Stimulated activated CD4-positive, alpha-beta T cell treated with anti-CD3 and anti-CD28 coated beads, Interleukin-1b, Interleukin-23, amount 100 ng/mL, for 24 hours (primary cell): ENCODE data around the gene MGAT5.

Source experiments
- DNase-seq, 4 experiments: peaks; one replicate each; pipeline ENCODE4 v3.0.0-alpha.2; 2020; ENCODE audit warnings: low read depth in 4 of 4, low spot score in 1 of 4

MGAT5 gene

DNA sequence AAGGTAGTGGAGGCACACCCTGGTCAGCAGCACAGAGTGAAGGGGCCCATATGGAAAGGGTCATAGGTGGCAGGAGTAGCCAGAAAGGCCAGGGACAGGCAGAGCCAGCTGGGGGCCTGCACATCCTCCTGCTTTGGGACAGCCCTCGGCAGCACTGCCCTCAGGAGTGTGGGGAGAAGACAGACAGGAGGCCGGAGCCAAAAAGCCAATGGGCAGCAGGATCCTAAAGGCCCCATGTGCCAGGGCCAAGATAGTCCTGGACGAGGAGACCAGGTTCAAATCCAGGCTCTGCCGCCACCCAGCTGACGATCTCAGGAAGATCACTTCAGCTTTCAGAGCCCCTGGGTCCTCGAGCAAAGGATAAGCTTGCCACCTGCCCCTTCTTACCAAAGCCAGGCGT lies 244.8 kb downstream of the MGAT5 start:
- no peak for DNase-seq

- no peak for DNase-seq
These were observed 245.5 kb downstream of the MGAT5 start for GRCh38 chr2:134499307-134499926.

DNA sequence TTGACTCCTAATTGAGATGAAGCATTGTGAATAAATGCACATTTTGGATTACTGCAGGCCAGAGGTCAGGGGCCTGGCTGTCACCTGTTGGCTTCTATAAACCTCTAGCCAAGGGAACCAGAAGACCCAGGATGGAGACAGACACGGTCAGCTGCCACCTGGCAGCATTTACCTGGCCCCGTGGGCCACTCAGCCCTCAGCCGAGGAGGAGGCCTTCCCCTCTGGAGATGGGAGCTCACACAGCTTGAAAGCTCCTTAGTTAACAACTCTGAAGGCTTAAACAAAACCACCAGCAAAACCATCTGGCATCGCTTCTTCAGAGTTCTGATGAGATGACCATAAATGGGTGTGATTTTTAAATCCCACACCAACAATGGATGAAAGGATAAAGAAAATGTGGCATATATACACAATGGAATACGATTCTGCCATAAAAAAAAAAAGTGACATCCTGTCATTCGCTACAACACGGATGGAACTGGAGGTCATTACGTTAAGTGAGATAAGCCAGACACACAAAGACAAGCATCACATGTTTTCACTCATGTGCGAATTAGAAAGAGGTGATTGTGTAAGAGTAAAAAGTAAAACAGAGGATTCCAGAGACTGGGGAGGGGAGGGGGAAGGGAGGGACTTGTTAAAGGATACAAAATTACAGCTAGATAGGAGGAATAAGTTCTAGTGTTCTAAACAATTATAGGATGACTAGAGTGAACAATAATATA lies 246.5 kb downstream of the MGAT5 start:
- no peak for DNase-seq

- no peak for DNase-seq
These were observed 247.7 kb downstream of the MGAT5 start for GRCh38 chr2:134501476-134502091.

DNA sequence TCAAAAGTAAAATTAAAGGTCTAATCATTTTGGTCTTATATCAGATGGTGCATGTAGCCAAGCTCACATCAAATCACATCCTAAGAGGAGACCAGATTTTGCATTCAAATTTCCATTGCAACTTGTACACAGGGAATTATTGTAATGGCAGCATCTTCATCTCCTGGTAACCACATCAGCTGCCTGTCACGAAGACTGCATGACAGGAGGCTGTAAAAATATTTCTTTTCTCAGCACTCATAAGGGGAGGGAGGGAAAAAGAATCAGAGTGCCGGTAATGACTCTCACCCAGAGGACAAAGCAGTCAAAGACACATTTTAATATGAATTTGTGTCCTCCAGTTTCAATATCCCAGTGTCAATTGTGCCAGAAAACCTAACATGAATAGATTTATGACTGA lies 248.2 kb downstream of the MGAT5 start:
- DNase-seq = no peak
